ENCODE results near the gene AOPEP. TPM values are rescaled to one million over a fixed set of nuclear protein-coding genes. Genes with fewer than 3 reads are reported as not detected.

Gene AOPEP
- total RNA-seq, 1 experiment from 2014 or later, result 15.0 TPM

GRCh38 chr9:94741866-94742265, 15.4 kb downstream of the AOPEP start:
- Histone ChIP-seq H4K5ac (ENCODE audit: insufficient read length, low read depth, low read length) (no peak overlapping the region), H3K4ac (ENCODE audit: low read depth, low read length) (no peak overlapping the region), H3K9ac (ENCODE audit: extremely low read depth, insufficient read length, low read length) (no peak overlapping the region), H2AK5ac (ENCODE audit: insufficient read length, low read length) (no peak overlapping the region), H3K23me2 (ENCODE audit: insufficient read length, low read depth, low read length, poor library complexity, severe bottlenecking) (no peaks in the 10 kb centered on the region), H4K91ac (ENCODE audit: insufficient read length, low read depth, low read length) (no peak overlapping the region), H3K18ac (ENCODE audit: insufficient read length, low read depth, low read length) (no peak overlapping the region), H2BK20ac (ENCODE audit: low read depth, low read length, poor library complexity, severe bottlenecking) (no peak overlapping the region), H2AFZ (ENCODE audit: low read length) (no peak overlapping the region), H2BK120ac (ENCODE audit: low read depth, low read length, poor library complexity, severe bottlenecking) (no peak overlapping the region), H2BK15ac (ENCODE audit: low read depth, low read length) (no peak overlapping the region), H4K20me1 (ENCODE audit: control insufficient read depth, insufficient read depth, insufficient read length) (no peaks in the 10 kb centered on the region), H3K79me2 (ENCODE audit: insufficient read depth, low read length) (peaks cover 2% of the 10 kb centered on the region; the same call in 1 of the 2 replicates), H3K23ac (ENCODE audit: insufficient read length, low read depth, low read length) (no peak overlapping the region), H3K79me1 (ENCODE audit: insufficient read depth, low read depth, low read length, poor library complexity, severe bottlenecking) (peaks cover 4% of the 10 kb centered on the region), H3K4me2 (ENCODE audit: insufficient read depth, insufficient read length, low read length) (no peak overlapping the region), H3K56ac (ENCODE audit: insufficient read length, low read depth, low read length) (no peak overlapping the region), H3K9me3 (ENCODE audit: control insufficient read depth, low read depth, low read length) (no peaks in the 10 kb centered on the region), H3K4me1 (ENCODE audit: insufficient read depth, low read length) (no peaks in the 10 kb centered on the region), H3K27ac (ENCODE audit: insufficient read length, low read depth, low read length) (no peak overlapping the region), H2BK12ac (ENCODE audit: insufficient read length, low read depth, low read length) (no peak overlapping the region), H2BK5ac (ENCODE audit: insufficient read length, low read length) (no peak overlapping the region), H3T11ph (ENCODE audit: low read length) (no peak overlapping the region), H3K27me3 (ENCODE audit: insufficient read depth, low read length) (no peaks in the 10 kb centered on the region), H3K14ac (ENCODE audit: insufficient read depth, low read length) (no peak overlapping the region), H4K8ac (replicated peaks; ENCODE audit: insufficient read length, low read depth, low read length) (no peak overlapping the region)
- H3K36me3 Mint-ChIP-seq (ENCODE audit: insufficient read depth in 1 of 3, low read depth in 3 of 3), result peaks cover 0 to 4% (median 0%) of the 10 kb centered on the region in 3 experiments; a peak in 3 of 7 replicates
- H3K27ac Mint-ChIP-seq, result no peak overlapping the region; a peak in 1 of 7 replicates
- no CpG with 5 or more reads among the region's 3 CpGs for WGBS (ENCODE audit: extremely low coverage, insufficient read length, low lambda C conversion rate)
- DNase-seq, result no peak
- no peaks in the 10 kb centered on the region for H3K4me1 Mint-ChIP-seq
- no peak overlapping the region for H3K4me3 Mint-ChIP-seq
- H3K9me3 Mint-ChIP-seq, result no peaks in the 10 kb centered on the region
- H3K27me3 Mint-ChIP-seq (ENCODE audit: low read depth), result no peaks in the 10 kb centered on the region
- TF ChIP-seq CTCF (conservative IDR thresholded peaks at IDR 0.05), result no peak
